IPS-18a (cell line): ENCODE measurements around the gene KLF6.

Source experiments
- H3K27ac ChIP-seq: one replicate; pipeline ENCODE4 v1.5.1; 2013; ENCODE audit warnings: low read length
- H3K27me3 ChIP-seq: one replicate; pipeline ENCODE4 v1.6.1; 2013; ENCODE audit warnings: mild to moderate bottlenecking, low read length; ENCODE audit not compliant: control insufficient read depth, insufficient read depth
- H3K36me3 ChIP-seq: one replicate; pipeline ENCODE4 v1.6.1; 2013; ENCODE audit warnings: low read depth, low read length; ENCODE audit not compliant: control insufficient read depth
- H3K4me1 ChIP-seq: one replicate; pipeline ENCODE4 v1.6.1; 2013; ENCODE audit warnings: low read depth, low read length; ENCODE audit not compliant: control insufficient read depth
- H3K4me3 ChIP-seq: one replicate; pipeline ENCODE4 v1.5.1; 2013; ENCODE audit warnings: low read length
- H3K9ac ChIP-seq: one replicate; pipeline ENCODE4 v1.6.1; 2013; ENCODE audit warnings: mild to moderate bottlenecking, low read length, moderate library complexity
- H3K9me3 ChIP-seq: one replicate; pipeline ENCODE4 v1.6.1; 2013; ENCODE audit warnings: low read depth, low read length; ENCODE audit not compliant: control insufficient read depth

Gene KLF6

GRCh38 chr10:3797750-3798149 lies 12.7 kb upstream of the KLF6 start:
- Histone ChIP-seq H3K4me1 (no peaks in the 10 kb centered on the region), H3K4me3 (no peak overlapping the region), H3K27ac (no peak overlapping the region), H3K27me3 (no peaks in the 10 kb centered on the region), H3K9me3 (peaks cover 6% of the 10 kb centered on the region), H3K36me3 (no peaks in the 10 kb centered on the region), H3K9ac (no peak overlapping the region)

GRCh38 chr10:3793553-3793952 lies 8.5 kb upstream of the KLF6 start:
- Histone ChIP-seq H3K4me1 (no peaks in the 10 kb centered on the region), H3K27me3 (no peaks in the 10 kb centered on the region), H3K9ac (no peak overlapping the region), H3K4me3 (no peak overlapping the region), H3K9me3 (peaks cover 6% of the 10 kb centered on the region), H3K27ac (no peak overlapping the region), H3K36me3 (no peaks in the 10 kb centered on the region)

GRCh38 chr10:3792710-3793219 lies 7.8 kb upstream of the KLF6 start:
- Histone ChIP-seq H3K27me3 (peaks cover 2% of the 10 kb centered on the region), H3K9me3 (peaks cover 6% of the 10 kb centered on the region), H3K36me3 (no peaks in the 10 kb centered on the region), H3K9ac (no peak overlapping the region), H3K4me3 (no peak overlapping the region), H3K4me1 (peaks cover 3% of the 10 kb centered on the region), H3K27ac (no peak overlapping the region)

GRCh38 chr10:3791974-3792633 lies 7.1 kb upstream of the KLF6 start:
- Histone ChIP-seq H3K4me1 (peaks cover 7% of the 10 kb centered on the region), H3K27me3 (peaks cover 5% of the 10 kb centered on the region), H3K9me3 (peaks cover 6% of the 10 kb centered on the region), H3K4me3 (no peak overlapping the region), H3K9ac (no peak overlapping the region), H3K36me3 (no peaks in the 10 kb centered on the region), H3K27ac (no peak overlapping the region)

- Histone ChIP-seq H3K4me1 (peaks cover 19% of the 10 kb centered on the region), H3K9ac (no peak overlapping the region)
These were observed 5.8 kb upstream of the KLF6 start for GRCh38 chr10:3790858-3791257.

GRCh38 chr10:3790272-3790671 lies 5.3 kb upstream of the KLF6 start:
- Histone ChIP-seq H3K9me3 (peaks cover 6% of the 10 kb centered on the region), H3K36me3 (no peaks in the 10 kb centered on the region), H3K9ac (no peak overlapping the region), H3K4me1 (peaks cover 20% of the 10 kb centered on the region), H3K4me3 (no peak overlapping the region), H3K27me3 (peaks cover 5% of the 10 kb centered on the region), H3K27ac (no peak overlapping the region)

More at GRCh38 chr10:3790858-3791257, 5.8 kb upstream of the KLF6 start:
- no peak overlapping the region for H3K4me3 ChIP-seq
- no peaks in the 10 kb centered on the region for H3K36me3 ChIP-seq
- no peak overlapping the region for H3K27ac ChIP-seq
- peaks cover 5% of the 10 kb centered on the region for H3K27me3 ChIP-seq
- H3K9me3 ChIP-seq = peaks cover 6% of the 10 kb centered on the region

- Histone ChIP-seq H3K36me3 (no peaks in the 10 kb centered on the region), H3K4me1 (peaks cover 20% of the 10 kb centered on the region), H3K27ac (no peak overlapping the region), H3K4me3 (no peak overlapping the region), H3K27me3 (peaks cover 5% of the 10 kb centered on the region), H3K9ac (no peak overlapping the region), H3K9me3 (peaks cover 6% of the 10 kb centered on the region)
These were observed 4.6 kb upstream of the KLF6 start for GRCh38 chr10:3789621-3790020.

GRCh38 chr10:3787816-3788215 lies 2.8 kb upstream of the KLF6 start:
- Histone ChIP-seq H3K9ac (no peak overlapping the region), H3K9me3 (no peaks in the 10 kb centered on the region), H3K4me1 (peaks cover 23% of the 10 kb centered on the region), H3K27me3 (peaks cover 8% of the 10 kb centered on the region), H3K4me3 (no peak overlapping the region), H3K36me3 (no peaks in the 10 kb centered on the region), H3K27ac (no peak overlapping the region)

- peak overlapping the region; percentile 80 for H3K4me3 ChIP-seq
- H3K27ac ChIP-seq = no peak overlapping the region
- H3K4me1 ChIP-seq = peaks cover 31% of the 10 kb centered on the region
- peaks cover 3% of the 10 kb centered on the region for H3K36me3 ChIP-seq
- no peak overlapping the region for H3K9ac ChIP-seq
- no peaks in the 10 kb centered on the region for H3K9me3 ChIP-seq
- H3K27me3 ChIP-seq = peaks cover 16% of the 10 kb centered on the region
These were observed 2.0 kb upstream of the KLF6 start for GRCh38 chr10:3787016-3787400.

GRCh38 chr10:3786295-3787015 lies 1.4 kb upstream of the KLF6 start:
- peak overlapping the region; percentile 92 for H3K9ac ChIP-seq
- H3K27ac ChIP-seq = peak overlapping the region; percentile 88
- peaks cover 32% of the 10 kb centered on the region for H3K4me1 ChIP-seq
- peaks cover 8% of the 10 kb centered on the region for H3K36me3 ChIP-seq
- peaks cover 16% of the 10 kb centered on the region for H3K27me3 ChIP-seq
- H3K9me3 ChIP-seq = no peaks in the 10 kb centered on the region
- peak overlapping the region; percentile 80 for H3K4me3 ChIP-seq

GRCh38 chr10:3785851-3786271 lies 852 bp upstream of the KLF6 start:
- H3K4me1 ChIP-seq = peaks cover 32% of the 10 kb centered on the region
- H3K27ac ChIP-seq = peak overlapping the region; percentile 88
- peaks cover 16% of the 10 kb centered on the region for H3K27me3 ChIP-seq
- no peaks in the 10 kb centered on the region for H3K9me3 ChIP-seq
- H3K9ac ChIP-seq = peak overlapping the region; percentile 92
- H3K4me3 ChIP-seq = peak overlapping the region; percentile 80
- peaks cover 14% of the 10 kb centered on the region for H3K36me3 ChIP-seq
